ENCODE measurements around the gene TREH.

TREH gene

DNA sequence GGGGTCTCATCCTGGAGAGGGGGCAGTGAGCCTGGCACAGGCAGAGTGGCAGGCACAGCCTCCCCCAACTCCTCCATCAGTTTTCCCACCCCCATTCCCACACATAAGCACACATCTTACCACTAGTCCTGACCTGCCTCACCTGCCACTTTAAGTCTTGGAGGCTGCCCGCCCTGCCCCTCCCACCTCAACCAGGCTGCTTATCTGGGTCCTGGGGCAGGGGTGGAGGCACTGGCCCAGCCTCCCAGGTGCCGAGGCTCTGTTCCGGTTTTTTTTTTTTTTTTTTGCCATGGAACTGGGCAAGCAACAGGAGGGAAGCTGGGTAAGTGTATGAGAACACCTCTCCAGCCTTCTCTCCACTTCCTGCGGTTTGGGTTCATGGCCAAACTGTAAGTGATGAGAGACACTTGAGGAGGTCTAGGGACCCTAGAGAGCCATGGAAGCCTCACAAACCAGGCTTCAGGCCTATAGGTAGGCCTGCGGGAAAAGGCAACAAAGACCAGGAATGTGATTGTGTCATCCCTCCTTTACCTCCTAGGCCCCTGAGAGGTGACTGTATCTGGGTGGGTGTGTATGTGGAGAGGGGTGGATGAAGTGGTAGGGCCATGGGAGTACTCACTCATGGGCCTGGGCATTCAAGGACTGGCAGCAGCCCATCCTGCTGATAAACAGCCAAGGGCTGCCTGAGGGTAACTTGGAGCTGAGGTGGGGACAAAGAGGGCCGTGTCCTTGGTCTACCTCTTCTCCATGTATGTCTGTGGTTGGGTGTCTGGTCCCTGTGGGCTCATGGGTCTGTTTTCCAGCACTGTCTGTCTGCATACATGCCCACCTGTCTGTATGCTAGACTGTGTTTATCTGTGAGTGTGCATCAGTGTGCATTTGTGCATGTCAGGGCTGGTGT is 49.4 kb downstream of the TREH start:
- no peak for DNase-seq (ENCODE audit: low read depth in 3 of 3)

- DNase-seq (ENCODE audit: low read depth in 3 of 3): no peak
Measured at GRCh38 chr11:118628861-118629549, 50.4 kb downstream of the TREH start.

GRCh38 chr11:118628432-118628831 is 51.0 kb downstream of the TREH start:
- no peak for DNase-seq (ENCODE audit: low read depth in 3 of 3)

- no peak for DNase-seq (ENCODE audit: low read depth in 3 of 3)
Measured at GRCh38 chr11:118628031-118628430, 51.4 kb downstream of the TREH start.

GRCh38 chr11:118627566-118627965 is 51.9 kb downstream of the TREH start:
- no peak for DNase-seq (ENCODE audit: low read depth in 3 of 3)

GRCh38 chr11:118625976-118626375 is 53.5 kb downstream of the TREH start:
- DNase-seq (ENCODE audit: low read depth in 3 of 3): no peak

DNA sequence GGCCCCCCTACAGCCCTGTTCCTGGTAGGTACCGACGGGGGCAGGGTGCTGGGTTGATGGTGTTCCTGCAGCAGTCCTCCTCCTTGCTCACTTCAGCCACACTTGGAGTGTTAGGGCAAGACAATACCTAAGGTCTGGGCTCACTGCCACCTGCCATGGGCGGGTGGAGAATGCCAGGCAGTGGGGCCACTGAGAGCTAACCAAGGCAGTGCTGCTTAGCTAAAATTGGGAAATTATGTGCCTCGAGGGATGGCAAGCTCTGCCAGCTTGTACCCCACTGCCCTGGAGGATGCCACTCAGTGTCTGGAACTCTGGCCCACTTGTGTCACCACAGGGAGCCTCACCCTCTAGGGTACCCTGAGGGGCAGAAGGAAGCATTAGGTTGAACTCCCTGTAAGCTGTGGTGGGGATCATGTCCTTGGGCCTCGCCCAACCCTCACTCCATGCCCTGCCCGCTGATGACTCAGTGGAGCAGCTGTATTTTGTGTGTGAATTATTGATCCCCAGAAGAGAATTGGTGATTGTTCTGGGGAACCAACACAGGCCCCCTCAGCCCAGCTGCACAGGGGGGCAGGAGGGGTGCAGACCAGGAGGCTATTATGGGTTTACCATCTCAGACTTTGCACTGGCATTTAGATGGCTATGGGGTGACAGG is 54.3 kb downstream of the TREH start:
- DNase-seq (ENCODE audit: low read depth in 3 of 3): no peak

- DNase-seq (ENCODE audit: low read depth in 3 of 3): no peak
Measured at GRCh38 chr11:118623269-118623655, 56.2 kb downstream of the TREH start.

DNA sequence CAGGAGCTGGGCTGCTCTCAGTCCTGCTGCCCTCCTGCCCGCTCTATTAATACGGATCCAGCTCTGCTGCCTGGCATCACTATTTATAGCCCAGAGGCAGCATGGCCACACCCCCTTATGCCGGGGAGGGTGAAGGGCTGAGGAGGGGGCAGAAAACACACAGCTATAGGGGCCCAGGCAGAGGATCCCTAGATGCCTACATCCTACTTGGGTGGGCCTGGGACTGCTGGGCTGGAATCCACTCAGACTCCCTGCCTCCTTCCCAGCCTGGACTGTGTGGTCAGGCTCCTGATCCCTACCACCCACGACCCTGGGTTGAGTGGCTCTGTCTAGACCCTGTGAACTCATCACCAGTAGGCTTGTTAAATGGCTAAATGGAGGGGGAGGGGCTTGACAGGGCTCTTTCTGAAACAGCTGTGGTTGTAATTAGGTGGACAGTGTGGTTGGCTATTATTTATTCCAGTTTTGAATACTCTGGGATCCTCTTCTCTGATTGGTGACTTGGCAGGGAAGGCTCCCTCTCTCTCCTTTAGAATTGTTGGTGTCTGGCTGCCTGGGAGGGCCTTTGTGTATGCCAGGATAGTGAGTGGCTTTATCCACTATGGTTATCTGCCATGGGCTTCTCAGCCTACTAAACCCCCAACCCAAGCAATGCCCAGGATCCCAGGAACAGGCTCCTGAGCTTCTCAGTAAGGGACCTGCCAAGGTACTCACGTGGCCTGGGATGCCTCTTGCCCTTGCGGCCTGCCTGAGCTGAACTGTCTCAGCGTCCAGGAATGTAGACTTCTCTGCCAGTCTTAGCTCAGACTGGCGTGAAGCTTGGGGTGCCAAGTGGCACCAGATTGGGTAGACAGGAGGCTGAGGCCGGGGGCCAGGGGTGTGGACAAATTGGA is 56.8 kb downstream of the TREH start:
- DNase-seq (ENCODE audit: low read depth in 3 of 3): no peak

DNA sequence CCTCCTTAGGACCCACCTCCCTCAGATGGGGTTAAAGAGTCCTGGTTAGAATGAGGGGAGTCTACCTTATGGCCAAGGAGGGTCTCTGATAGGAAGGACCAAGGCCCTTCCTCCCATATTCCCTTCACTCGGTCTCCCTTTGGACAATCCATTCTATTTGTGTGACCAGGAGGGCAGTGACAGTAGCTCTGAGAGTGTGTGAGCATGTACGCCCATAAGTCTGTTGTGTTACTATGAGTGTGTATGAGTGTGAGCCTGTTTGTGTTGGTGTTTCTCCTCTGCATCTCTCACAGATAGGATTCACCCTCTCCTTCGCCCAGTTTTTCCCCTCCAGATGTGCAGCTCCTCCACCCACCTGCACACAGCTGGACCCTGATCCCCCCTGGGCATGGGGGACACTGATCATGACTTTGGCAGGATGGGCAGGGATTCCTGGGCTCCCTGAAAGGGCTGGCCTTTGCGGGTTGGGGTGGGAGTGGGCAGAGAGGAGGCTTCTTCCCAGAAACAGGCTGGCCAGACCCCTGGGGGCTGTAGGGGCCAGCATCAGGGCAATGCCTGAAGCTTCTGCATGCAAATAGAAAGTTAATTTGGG is 57.6 kb downstream of the TREH start:
- no peak for DNase-seq (ENCODE audit: low read depth in 3 of 3)

- peak in 1 of 3 experiments; percentile 48 for DNase-seq (ENCODE audit: low read depth in 3 of 3)
Measured at GRCh38 chr11:118621071-118621783, 58.2 kb downstream of the TREH start.

GRCh38 chr11:118620529-118621070 is 58.9 kb downstream of the TREH start:
- no peak for DNase-seq (ENCODE audit: low read depth in 3 of 3)

- DNase-seq (ENCODE audit: low read depth in 3 of 3): no peak
Measured at GRCh38 chr11:118619444-118620197, 59.8 kb downstream of the TREH start.

DNA sequence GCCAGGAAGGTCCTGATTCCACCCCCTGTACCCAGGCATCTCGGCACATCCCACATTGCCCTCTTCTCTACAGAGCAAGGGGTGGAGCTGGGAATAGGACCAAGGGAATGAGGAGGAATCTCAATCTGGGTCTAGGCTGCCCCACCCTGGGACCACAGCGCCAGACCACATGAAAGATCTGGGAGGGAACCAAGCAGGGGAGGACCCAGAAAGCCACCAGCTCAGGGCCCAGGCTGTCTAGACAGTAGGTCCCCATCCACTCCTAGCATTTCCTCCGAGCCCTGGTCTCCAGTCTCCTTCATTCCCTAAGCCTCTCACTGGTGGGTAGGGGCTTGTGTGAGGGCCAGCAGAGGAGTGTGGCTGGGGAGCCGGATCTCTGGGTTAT is 60.5 kb downstream of the TREH start:
- no peak for DNase-seq (ENCODE audit: low read depth in 3 of 3)

GRCh38 chr11:118618115-118618990 is 61.1 kb downstream of the TREH start:
- no peak for DNase-seq (ENCODE audit: low read depth in 3 of 3)

GRCh38 chr11:118615976-118616371 is 63.5 kb downstream of the TREH start:
- DNase-seq (ENCODE audit: low read depth in 3 of 3): no peak

GRCh38 chr11:118615282-118615975 is 64.0 kb downstream of the TREH start:
- no peak for DNase-seq (ENCODE audit: low read depth in 3 of 3)

DNA sequence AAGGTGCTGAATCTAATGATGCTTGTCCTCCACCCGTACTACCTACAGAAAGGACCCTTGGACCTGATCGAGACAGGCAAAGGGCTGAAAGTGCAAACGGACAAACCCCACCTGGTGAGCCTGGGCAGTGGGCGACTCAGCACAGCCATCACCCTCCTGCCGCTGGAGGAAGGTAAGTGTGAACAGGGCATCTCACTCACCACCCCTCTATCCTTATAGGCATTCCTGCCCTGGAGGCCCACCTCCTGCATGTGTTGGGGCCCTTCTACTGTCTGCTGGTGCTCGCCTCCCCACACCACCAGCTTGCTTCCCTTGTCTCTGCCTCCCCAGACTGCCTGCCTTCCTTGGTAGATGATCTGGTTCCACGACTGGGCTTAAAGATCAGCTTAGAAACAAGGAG is 64.9 kb downstream of the TREH start:
- DNase-seq (ENCODE audit: low read depth in 3 of 3): no peak
